ENCODE measurements around the gene NFYB.

The NFYB gene

DNA sequence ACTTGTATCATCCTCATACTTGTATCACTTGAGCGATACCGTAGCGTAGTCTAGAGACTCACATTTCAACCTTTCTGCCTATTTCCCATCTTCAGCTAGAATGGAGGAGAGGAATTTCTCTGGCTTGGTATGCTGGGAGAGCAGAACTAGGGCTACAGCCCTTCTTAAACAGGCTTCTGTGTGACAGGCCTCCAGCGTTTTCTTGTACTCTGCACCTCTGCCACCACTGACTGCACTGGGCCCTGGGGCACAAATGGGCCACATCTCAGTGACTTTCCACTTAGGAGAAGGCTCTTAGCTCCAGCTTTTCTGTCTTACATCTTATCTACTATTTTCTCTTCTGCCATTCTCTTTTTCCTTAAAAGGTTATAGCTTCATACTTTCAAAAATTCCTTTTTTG lies 46.9 kb downstream of the NFYB start:
- Histone ChIP-seq H3K36me3 (ENCODE audit: control insufficient read depth, insufficient read depth, low read length) (peaks cover 2% of the 10 kb centered on the region; the same call in 1 of the 2 replicates), H3K27me3 (replicated peaks; ENCODE audit: control insufficient read depth, insufficient read depth, low read length) (no peaks in the 10 kb centered on the region), H3K4me3 (replicated peaks; ENCODE audit: low read depth, low read length) (no peak overlapping the region)
- no peak for DNase-seq (ENCODE audit: extremely low read depth, insufficient read length)
- TF ChIP-seq, protein P1, sequence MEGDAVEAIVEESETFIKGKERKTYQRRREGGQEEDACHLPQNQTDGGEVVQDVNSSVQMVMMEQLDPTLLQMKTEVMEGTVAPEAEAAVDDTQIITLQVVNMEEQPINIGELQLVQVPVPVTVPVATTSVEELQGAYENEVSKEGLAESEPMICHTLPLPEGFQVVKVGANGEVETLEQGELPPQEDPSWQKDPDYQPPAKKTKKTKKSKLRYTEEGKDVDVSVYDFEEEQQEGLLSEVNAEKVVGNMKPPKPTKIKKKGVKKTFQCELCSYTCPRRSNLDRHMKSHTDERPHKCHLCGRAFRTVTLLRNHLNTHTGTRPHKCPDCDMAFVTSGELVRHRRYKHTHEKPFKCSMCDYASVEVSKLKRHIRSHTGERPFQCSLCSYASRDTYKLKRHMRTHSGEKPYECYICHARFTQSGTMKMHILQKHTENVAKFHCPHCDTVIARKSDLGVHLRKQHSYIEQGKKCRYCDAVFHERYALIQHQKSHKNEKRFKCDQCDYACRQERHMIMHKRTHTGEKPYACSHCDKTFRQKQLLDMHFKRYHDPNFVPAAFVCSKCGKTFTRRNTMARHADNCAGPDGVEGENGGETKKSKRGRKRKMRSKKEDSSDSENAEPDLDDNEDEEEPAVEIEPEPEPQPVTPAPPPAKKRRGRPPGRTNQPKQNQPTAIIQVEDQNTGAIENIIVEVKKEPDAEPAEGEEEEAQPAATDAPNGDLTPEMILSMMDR (IDR thresholded peaks at IDR 0.05; ENCODE audit: insufficient read depth, low read length, poor library complexity, severe bottlenecking) = no peak

DNA sequence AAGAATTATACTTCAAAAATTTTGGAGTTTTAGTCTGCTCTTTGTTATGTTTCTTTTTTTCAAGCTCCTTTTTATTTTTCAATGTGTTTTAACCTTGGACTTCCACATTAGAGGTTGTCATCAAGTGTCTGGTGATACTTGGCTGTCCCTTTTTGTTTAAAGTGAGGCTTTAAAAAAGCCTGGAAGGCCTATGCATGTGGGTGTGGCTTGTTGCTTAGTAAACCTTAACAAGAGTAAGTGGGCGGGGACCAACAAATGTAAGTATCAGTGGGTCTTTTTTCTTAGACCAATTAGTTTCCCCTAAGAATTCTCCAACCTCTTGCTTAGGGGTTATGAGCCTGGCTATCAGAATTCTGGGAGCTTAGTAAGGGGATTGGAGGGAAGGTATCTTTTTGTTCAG lies 47.3 kb downstream of the NFYB start:
- Histone ChIP-seq H3K36me3 (ENCODE audit: control insufficient read depth, insufficient read depth, low read length) (peaks cover 2% of the 10 kb centered on the region; the same call in 1 of the 2 replicates), H3K27me3 (replicated peaks; ENCODE audit: control insufficient read depth, insufficient read depth, low read length) (no peaks in the 10 kb centered on the region), H3K4me3 (replicated peaks; ENCODE audit: low read depth, low read length) (no peak overlapping the region)
- no peak for DNase-seq (ENCODE audit: extremely low read depth, insufficient read length)
- TF ChIP-seq, protein P1 (IDR thresholded peaks at IDR 0.05; ENCODE audit: insufficient read depth, low read length, poor library complexity, severe bottlenecking) = no peak

DNA sequence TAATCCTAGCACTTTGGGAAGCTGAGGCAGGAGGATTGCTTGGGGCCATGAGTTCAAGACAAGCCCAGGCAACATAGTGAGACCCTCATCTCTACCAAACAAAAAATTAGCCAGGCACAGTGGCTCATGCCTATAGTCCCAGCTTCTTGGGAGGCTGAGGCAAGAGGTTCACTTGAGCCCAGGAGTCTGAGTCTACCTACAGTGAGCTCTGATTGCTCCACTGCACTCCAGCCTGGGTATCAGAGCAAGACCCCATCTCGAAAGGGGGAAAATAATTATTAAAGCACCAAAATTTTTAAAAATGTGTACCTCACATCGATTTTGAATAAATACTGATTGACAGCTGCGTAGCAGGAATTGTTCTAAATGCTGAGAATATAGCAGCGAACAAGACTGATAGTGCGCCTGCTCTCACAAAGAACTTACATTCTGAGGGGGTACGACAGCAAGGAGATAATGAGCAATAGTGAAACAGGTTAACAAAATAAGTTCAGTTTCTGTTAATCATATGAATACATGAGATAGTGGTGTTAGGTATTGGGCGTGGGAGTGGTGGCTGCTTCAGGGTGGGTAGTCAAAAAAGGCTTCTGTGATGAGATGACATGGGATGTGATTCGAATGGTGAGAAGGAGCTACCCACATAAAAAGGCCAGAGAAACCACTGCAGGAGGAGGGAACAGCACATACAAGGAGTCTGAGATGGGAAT lies 54.1 kb downstream of the NFYB start:
- TF ChIP-seq, protein P1 (IDR thresholded peaks at IDR 0.05; ENCODE audit: insufficient read depth, low read length, poor library complexity, severe bottlenecking) = no peak
- DNase-seq (ENCODE audit: extremely low read depth, insufficient read length) = peak; percentile 30
- H3K36me3 ChIP-seq (ENCODE audit: control insufficient read depth, insufficient read depth, low read length) = peaks cover under 1% of the 10 kb centered on the region; the same call in 1 of the 2 replicates
- no peaks in the 10 kb centered on the region for H3K27me3 ChIP-seq (replicated peaks; ENCODE audit: control insufficient read depth, insufficient read depth, low read length)
- no peak overlapping the region for H3K4me3 ChIP-seq (replicated peaks; ENCODE audit: low read depth, low read length)

DNA sequence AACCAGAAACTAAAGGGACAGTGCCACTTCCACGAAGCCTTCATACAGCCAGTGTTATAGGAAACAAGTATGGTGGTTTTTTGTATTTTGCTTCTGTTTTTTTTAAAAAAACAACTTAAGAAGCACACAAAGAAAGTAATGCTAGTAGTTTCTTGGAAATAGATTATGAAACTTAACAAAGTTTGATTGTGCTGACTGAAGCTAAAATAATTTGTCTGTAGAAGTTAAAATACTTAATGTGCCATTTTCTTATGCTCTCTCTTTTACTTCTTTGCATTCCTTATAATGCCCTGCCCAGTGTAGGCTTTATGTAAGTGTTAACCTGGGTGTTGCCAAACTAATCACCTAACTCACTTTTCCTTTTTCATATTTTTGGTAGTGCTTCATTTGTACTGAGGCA lies 57.2 kb downstream of the NFYB start:
- no peak for DNase-seq (ENCODE audit: extremely low read depth, insufficient read length)
- Histone ChIP-seq H3K36me3 (ENCODE audit: control insufficient read depth, insufficient read depth, low read length) (no peaks in the 10 kb centered on the region), H3K4me3 (replicated peaks; ENCODE audit: low read depth, low read length) (no peak overlapping the region), H3K27me3 (replicated peaks; ENCODE audit: control insufficient read depth, insufficient read depth, low read length) (no peaks in the 10 kb centered on the region)
- TF ChIP-seq, protein P1 (IDR thresholded peaks at IDR 0.05; ENCODE audit: insufficient read depth, low read length, poor library complexity, severe bottlenecking) = no peak

DNA sequence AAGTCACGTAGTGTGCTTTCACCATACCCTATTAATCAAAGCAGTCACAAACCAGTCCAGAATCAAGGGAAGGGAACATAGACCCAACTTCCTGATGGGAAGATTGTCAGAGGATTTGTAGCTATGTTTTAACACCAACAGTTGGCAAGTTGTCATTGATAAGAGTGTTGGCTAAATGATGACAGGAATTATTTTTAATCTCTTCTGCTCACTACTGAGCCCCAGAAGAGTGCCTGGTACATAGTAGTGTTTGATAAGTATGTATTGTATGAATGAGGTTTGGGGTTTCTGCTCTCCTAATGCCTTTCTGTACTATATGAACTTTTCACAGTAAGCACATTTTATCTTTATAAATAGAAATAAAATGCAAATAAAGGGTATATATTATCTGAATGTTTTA lies 59.0 kb downstream of the NFYB start:
- Histone ChIP-seq H3K27me3 (replicated peaks; ENCODE audit: control insufficient read depth, insufficient read depth, low read length) (no peaks in the 10 kb centered on the region), H3K4me3 (replicated peaks; ENCODE audit: low read depth, low read length) (no peak overlapping the region), H3K36me3 (ENCODE audit: control insufficient read depth, insufficient read depth, low read length) (no peaks in the 10 kb centered on the region)
- DNase-seq (ENCODE audit: extremely low read depth, insufficient read length) = no peak
- TF ChIP-seq, protein P1 (IDR thresholded peaks at IDR 0.05; ENCODE audit: insufficient read depth, low read length, poor library complexity, severe bottlenecking) = no peak

Measured in GM06990 (cell line).